HEK293T (cell line): ENCODE measurements around the gene KLHL6.

Source experiments
- ELF4 ChIP-seq: fragments of 450-650 bp; IDR thresholded peaks from 2 replicates; pipeline ENCODE4 v1.6.1; 2017; ENCODE audit warnings: antibody characterized with exemption
- FOXA1 ChIP-seq: fragments of 450-650 bp; IDR thresholded peaks from 2 replicates; pipeline ENCODE4 v1.6.1; 2016; ENCODE audit warnings: mild to moderate bottlenecking
- FOXK2 ChIP-seq: fragments of 450-650 bp; IDR thresholded peaks from 2 replicates; pipeline ENCODE4 v1.6.1; 2016; ENCODE audit warnings: mild to moderate bottlenecking
- FOXM1 ChIP-seq: fragments of 450-650 bp; IDR thresholded peaks from 2 replicates; pipeline ENCODE4 v1.6.1; 2017; ENCODE audit warnings: mild to moderate bottlenecking, borderline replicate concordance
- HDGF ChIP-seq: fragments of 450-650 bp; IDR thresholded peaks from 2 replicates; pipeline ENCODE4 v1.6.1; 2017; ENCODE audit warnings: antibody characterized with exemption, borderline replicate concordance
- SUZ12 ChIP-seq: fragments of 450-650 bp; IDR thresholded peaks from 2 replicates; pipeline ENCODE4 v1.6.1; 2016; ENCODE audit warnings: mild to moderate bottlenecking

GRCh38 chr3:183546625-183547024, 8.9 kb downstream of the KLHL6 start:
- TF ChIP-seq FOXA1, result no peak
- no peak for TF ChIP-seq FOXM1
- no peak for TF ChIP-seq HDGF
- TF ChIP-seq SUZ12, result no peak
- no peak for TF ChIP-seq ELF4
- TF ChIP-seq FOXK2, result no peak
